GM21576 (cell line): ENCODE results near the gene SSBP3.
"Not testable (repeated sequence)": the region's sequence is repeated elsewhere in the genome, so short reads cannot be mapped to it uniquely, and the experiment has no call there.

Experiments
- ATAC-seq: cut with Tn5 transposase; IDR thresholded peaks from one replicate; pipeline ENCODE4 v1.9.1; 2021; ENCODE audit warnings: mild to moderate bottlenecking, moderate library complexity; ENCODE audit not compliant: unreplicated experiment

SSBP3 gene

DNA sequence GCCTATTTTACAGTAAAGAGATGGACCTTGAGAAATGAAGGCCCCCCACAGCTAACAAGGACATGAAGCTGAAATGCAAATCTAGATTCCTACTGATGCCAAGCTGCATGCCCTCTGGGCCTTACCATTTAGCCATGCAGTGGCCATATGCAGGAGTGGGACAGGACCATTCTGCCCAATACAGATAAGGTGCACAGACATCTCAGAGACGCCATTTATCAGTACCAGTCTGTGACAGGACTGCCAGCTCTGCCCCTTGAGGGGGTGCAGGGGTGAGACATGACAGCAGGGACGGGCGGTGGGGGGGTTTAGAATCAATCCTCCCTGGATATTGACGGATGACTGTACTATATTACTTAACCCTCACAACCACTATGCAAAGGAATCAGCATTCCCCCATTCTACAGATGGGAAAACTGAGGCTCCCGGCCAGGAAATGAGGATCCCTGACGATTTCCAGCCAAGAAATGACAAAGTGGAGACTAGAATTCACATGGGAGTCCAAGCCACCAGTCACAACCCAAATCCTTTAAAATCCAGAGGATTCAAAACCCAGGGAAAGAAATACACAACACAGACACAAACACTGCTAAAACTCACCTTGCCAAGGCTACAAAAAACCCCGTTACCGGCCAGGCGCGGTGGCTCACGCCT, 10.8 kb downstream of the SSBP3 start:
- ATAC-seq: no peak

DNA sequence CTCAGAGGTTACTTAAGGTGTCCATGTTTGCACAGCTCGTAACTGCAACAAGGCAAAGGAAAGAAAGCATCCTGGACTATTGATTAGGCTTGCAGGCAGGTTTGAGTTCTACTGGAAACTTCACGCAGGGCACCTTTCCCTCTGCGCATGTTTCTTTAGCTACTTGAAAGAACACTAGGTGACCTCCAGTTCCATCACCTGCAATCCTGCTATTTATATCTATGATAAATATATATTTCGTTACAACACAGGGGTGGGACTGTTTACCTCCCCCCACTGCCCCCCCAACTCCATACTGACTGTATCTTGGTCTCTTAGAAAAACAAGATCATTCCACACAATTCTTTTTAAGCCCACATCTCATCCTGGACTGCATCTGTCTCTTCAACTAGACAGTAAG, 12.1 kb downstream of the SSBP3 start:
- ATAC-seq: no peak

DNA sequence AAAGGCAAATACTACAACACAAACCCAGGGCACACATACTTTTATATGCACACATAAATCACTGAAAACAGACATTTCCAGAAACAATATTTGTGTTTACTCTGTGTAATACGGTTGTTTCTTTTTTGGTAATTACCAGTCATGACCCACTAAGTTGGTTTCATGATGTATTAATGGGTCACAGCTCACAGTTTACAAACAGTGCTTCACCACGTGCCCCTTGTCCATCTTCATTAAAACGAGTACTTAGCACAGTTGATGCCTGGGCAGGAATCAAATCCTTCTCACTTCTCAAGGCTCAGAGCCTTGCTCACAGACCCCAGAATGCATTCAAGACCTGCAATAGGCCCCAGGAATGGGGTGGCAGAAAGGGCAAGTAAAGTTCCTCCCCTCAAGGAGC, 13.8 kb downstream of the SSBP3 start:
- ATAC-seq: no peak

- ATAC-seq: no peak
Observed at GRCh38 chr1:54391450-54392209, 14.6 kb downstream of the SSBP3 start.

- ATAC-seq: no peak
Observed at GRCh38 chr1:54390655-54391054, 15.5 kb downstream of the SSBP3 start.

GRCh38 chr1:54389608-54390007, 16.6 kb downstream of the SSBP3 start:
- ATAC-seq: not testable (repeated sequence)

- no peak for ATAC-seq
Observed at GRCh38 chr1:54387419-54387818, 18.8 kb downstream of the SSBP3 start.

- ATAC-seq: no peak
Observed at GRCh38 chr1:54385727-54386022, 20.5 kb downstream of the SSBP3 start.

DNA sequence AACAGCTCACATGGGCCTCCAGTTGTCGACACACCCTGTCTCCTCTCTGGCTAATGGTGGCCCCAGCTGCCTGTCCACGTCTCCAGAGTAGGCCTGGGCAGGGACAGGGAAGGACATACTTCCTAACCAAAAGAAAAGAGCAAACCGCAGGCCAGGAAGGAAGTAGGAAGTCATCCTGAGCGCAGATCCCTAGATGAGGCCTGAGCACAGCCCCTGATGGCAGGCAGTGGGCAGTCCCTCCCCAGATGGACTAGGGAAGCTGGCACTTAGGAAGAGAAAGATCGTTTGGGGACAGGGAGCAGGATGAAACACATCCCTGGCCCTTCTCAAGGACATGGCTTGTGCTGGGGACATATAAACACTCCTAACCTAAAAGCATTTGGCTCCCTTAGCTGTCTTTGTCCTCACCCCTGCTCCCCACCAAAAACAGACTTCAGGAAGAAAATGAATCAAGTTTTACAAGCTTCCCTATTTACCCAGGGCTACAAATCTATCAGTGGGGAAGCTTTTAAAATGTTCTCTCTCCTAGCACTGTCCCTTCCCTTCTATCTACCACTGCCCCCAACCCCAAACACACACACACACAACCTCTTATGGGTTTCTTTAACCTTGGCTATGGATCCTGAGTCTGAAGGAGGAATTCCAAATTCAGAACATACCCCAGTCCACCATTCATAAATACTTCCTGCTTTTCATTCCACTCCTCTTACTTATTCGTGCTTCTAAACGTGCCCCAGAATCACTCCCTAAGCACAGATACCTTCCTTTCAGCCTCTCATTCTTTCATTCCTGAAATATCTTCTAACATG, 21.1 kb downstream of the SSBP3 start:
- no peak for ATAC-seq

GRCh38 chr1:54384471-54384870, 21.7 kb downstream of the SSBP3 start:
- no peak for ATAC-seq

GRCh38 chr1:54381524-54381923, 24.7 kb downstream of the SSBP3 start:
- no peak for ATAC-seq

GRCh38 chr1:54380290-54380882, 25.8 kb downstream of the SSBP3 start:
- no peak for ATAC-seq

DNA sequence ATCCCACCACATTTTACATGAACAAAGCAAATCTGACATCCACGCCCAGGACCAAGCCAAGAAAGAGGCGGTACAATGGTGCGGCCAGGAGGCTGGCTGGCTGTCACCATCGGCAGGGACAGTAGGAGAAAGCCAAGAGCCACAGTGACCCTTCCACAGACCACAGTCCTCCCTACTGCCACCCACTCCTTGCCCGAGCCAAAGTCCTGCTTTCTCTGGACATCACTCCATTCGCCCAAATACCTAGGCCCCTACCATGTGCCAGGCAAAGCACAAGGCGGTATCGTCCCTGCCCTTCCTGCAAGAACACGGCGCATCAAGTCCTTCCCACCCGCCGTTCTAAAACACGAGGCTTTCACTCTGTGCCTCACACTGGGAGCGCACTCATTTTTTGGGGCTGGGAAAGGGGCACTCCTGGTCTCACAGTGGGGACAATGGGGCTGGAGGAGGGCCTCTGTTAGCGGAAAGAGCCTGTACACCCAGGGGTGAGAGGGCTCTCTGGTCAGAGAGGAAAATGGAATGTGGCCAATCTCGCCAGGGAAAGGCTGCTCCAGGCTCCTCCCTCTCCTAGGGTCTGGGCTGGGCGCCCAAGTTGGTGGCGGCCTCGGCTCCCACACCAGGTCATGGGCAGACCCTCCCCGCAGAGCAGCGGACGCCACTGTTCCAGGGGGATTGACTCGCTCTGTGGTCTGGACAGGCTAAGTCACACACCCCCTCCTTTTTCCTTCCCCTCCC, 26.5 kb downstream of the SSBP3 start:
- no peak for ATAC-seq

GRCh38 chr1:54378874-54379554, 27.2 kb downstream of the SSBP3 start:
- ATAC-seq: no peak

GRCh38 chr1:54378157-54378873, 27.9 kb downstream of the SSBP3 start:
- no peak for ATAC-seq

- no peak for ATAC-seq
Observed at GRCh38 chr1:54377040-54377691, 29.0 kb downstream of the SSBP3 start.

- peak; percentile 61 for ATAC-seq
Observed at GRCh38 chr1:54376430-54377039, 29.7 kb downstream of the SSBP3 start.

GRCh38 chr1:54375712-54376429, 30.3 kb downstream of the SSBP3 start:
- ATAC-seq: no peak
